ENCODE measurements around the gene UBE2L3. TPM values are rescaled to one million over a fixed set of nuclear protein-coding genes. Genes with fewer than 3 reads are reported as not detected.

Gene UBE2L3
- total and polyA plus RNA-seq, 2 donors (not counting 1 experiment from before 2014, with no cell fraction given) = 13.5 to 30.9 TPM

DNA sequence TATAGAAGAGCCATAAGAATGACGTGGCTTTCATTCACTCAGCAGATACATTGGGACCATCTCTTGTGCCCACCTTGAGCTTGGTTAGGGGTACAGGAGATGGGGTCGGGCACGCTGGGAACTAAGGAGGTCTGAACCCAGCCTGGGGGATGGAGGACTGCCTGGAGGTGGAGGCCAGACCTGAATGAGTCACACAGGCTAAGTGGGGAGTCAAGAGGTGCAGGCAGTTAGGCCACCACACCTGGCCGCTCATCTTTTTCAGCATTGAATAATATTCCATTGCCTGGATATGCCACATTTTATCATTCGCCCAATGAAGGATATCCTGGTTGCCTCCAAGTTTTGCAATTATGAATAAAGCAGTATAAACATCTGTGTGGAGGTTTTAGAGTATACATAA, 94.5 kb downstream of the UBE2L3 start:
- POLR2A ChIA-PET = no interaction called here
- peaks cover 18% of the 10 kb centered on the region for H3K4me1 Mint-ChIP-seq
- H3K27ac Mint-ChIP-seq = no peak overlapping the region
- H3K4me3 ChIP-seq (ENCODE audit: control extremely low read depth in 1 of 5, extremely low read depth in 1 of 5, insufficient read depth in 1 of 5, low read depth in 2 of 5, low read length in 4 of 5) = no peak overlapping the region
- intact Hi-C loops (cut with micrococcal nuclease) = no loop called here
- TF ChIP-seq, protein P1, sequence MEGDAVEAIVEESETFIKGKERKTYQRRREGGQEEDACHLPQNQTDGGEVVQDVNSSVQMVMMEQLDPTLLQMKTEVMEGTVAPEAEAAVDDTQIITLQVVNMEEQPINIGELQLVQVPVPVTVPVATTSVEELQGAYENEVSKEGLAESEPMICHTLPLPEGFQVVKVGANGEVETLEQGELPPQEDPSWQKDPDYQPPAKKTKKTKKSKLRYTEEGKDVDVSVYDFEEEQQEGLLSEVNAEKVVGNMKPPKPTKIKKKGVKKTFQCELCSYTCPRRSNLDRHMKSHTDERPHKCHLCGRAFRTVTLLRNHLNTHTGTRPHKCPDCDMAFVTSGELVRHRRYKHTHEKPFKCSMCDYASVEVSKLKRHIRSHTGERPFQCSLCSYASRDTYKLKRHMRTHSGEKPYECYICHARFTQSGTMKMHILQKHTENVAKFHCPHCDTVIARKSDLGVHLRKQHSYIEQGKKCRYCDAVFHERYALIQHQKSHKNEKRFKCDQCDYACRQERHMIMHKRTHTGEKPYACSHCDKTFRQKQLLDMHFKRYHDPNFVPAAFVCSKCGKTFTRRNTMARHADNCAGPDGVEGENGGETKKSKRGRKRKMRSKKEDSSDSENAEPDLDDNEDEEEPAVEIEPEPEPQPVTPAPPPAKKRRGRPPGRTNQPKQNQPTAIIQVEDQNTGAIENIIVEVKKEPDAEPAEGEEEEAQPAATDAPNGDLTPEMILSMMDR (IDR thresholded peaks at IDR 0.05) = no peak
- no peak for TF ChIP-seq EZH2 (IDR thresholded peaks at IDR 0.05; ENCODE audit: borderline replicate concordance, insufficient read depth, low read depth, low read length, poor library complexity, severe bottlenecking)
- peaks cover 20% of the 10 kb centered on the region for H3K79me2 ChIP-seq (ENCODE audit: control insufficient read depth, insufficient read depth, low read length)
- H3K9me3 Mint-ChIP-seq (ENCODE audit: insufficient read depth) = no peaks in the 10 kb centered on the region
- DNase-seq (no peak), ATAC-seq (ENCODE audit: low read depth) (no peak)
- H3K27me3 Mint-ChIP-seq = no peaks in the 10 kb centered on the region
- peaks cover 6 to 24% of the 10 kb centered on the region in 2 donors for H3K4me1 ChIP-seq (ENCODE audit: control insufficient read depth in 2 of 2, insufficient read depth in 2 of 2, low read length in 2 of 2)
- WGBS (ENCODE audit: insufficient coverage) = 92% methylated on average over 2 of the region's 5 CpGs
- H3K27ac ChIP-seq (ENCODE audit: low read length in 2 of 2) = no peak overlapping the region
- H3K36me3 ChIP-seq (replicated peaks in 1 of 2; ENCODE audit: control extremely low read depth in 1 of 2, control insufficient read depth in 1 of 2, extremely low read depth in 1 of 2, insufficient read depth in 2 of 2, low read length in 1 of 2) = no peaks in the 10 kb centered on the region
- peaks cover 0 to 3% (median 0%) of the 10 kb centered on the region in 3 donors for H3K9me3 ChIP-seq (ENCODE audit: control extremely low read depth in 1 of 3, control insufficient read depth in 2 of 3, insufficient read depth in 1 of 3, low read length in 2 of 3)
- no peak overlapping the region for H3K4me3 Mint-ChIP-seq
- H3K9ac ChIP-seq (ENCODE audit: low read length) = no peak overlapping the region
- H3K27me3 ChIP-seq (replicated peaks in 1 of 4; ENCODE audit: control extremely low read depth in 1 of 4, control insufficient read depth in 3 of 4, insufficient read depth in 4 of 4, low read length in 3 of 4) = no peaks in the 10 kb centered on the region
- H4K20me1 ChIP-seq (ENCODE audit: control insufficient read depth, insufficient read depth, low read length, poor library complexity, severe bottlenecking) = no peaks in the 10 kb centered on the region
- no peak overlapping the region for H3K4me2 ChIP-seq (replicated peaks; ENCODE audit: low read depth, low read length, poor library complexity, severe bottlenecking)
- no peak overlapping the region for H2AFZ ChIP-seq (ENCODE audit: insufficient read depth, low read depth, low read length, poor library complexity, severe bottlenecking)
- CTCF ChIA-PET = no interaction called here

DNA sequence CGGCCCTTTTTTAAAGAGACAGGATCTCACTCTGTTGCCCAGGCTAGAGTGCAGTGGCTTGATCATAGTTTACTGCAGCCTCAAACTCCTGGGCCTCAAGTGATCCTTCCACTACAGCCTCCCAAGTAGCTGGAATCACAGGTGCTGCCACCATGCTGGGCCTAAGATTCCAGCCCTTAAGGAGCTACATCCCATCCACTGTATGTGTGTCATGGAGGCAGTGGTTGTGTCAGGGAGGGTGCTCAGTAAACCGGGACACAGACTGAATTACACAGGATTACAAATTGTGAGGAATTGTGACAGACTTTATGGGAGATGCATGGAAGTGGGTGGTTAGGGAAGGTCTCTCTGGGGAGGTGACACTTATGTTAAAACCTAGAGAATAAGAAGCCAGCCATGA, 96.2 kb downstream of the UBE2L3 start:
- WGBS (ENCODE audit: insufficient coverage) = 100% methylated on average over 2 of the region's 2 CpGs
- Histone ChIP-seq H4K20me1 (ENCODE audit: control insufficient read depth, insufficient read depth, low read length, poor library complexity, severe bottlenecking) (no peaks in the 10 kb centered on the region), H3K4me2 (replicated peaks; ENCODE audit: low read depth, low read length, poor library complexity, severe bottlenecking) (no peak overlapping the region), H3K4me3 (ENCODE audit: control extremely low read depth in 1 of 5, extremely low read depth in 1 of 5, insufficient read depth in 1 of 5, low read depth in 2 of 5, low read length in 4 of 5) (no peak overlapping the region), H3K27ac (ENCODE audit: low read length in 2 of 2) (no peak overlapping the region), H3K79me2 (ENCODE audit: control insufficient read depth, insufficient read depth, low read length) (peaks cover 34% of the 10 kb centered on the region), H3K27me3 (replicated peaks in 1 of 4; ENCODE audit: control extremely low read depth in 1 of 4, control insufficient read depth in 3 of 4, insufficient read depth in 4 of 4, low read length in 3 of 4) (no peaks in the 10 kb centered on the region), H3K9me3 (ENCODE audit: control extremely low read depth in 1 of 3, control insufficient read depth in 2 of 3, insufficient read depth in 1 of 3, low read length in 2 of 3) (no peaks in the 10 kb centered on the region), H2AFZ (ENCODE audit: insufficient read depth, low read depth, low read length, poor library complexity, severe bottlenecking) (no peak overlapping the region), H3K36me3 (replicated peaks in 1 of 2; ENCODE audit: control extremely low read depth in 1 of 2, control insufficient read depth in 1 of 2, extremely low read depth in 1 of 2, insufficient read depth in 2 of 2, low read length in 1 of 2) (no peaks in the 10 kb centered on the region), H3K9ac (ENCODE audit: low read length) (no peak overlapping the region), H3K4me1 (ENCODE audit: control insufficient read depth in 2 of 2, insufficient read depth in 2 of 2, low read length in 2 of 2) (peaks cover 8 to 17% of the 10 kb centered on the region in 2 donors)
- ATAC-seq (ENCODE audit: low read depth) (no peak), DNase-seq (no peak)
- no peak overlapping the region for H3K27ac Mint-ChIP-seq
- no peaks in the 10 kb centered on the region for H3K9me3 Mint-ChIP-seq (ENCODE audit: insufficient read depth)
- ChIA-PET CTCF (no interaction called here), POLR2A (no interaction called here)
- peaks cover 24% of the 10 kb centered on the region for H3K4me1 Mint-ChIP-seq
- H3K4me3 Mint-ChIP-seq = peak overlapping the region; percentile 2
- H3K27me3 Mint-ChIP-seq = no peaks in the 10 kb centered on the region
- TF ChIP-seq EZH2 (IDR thresholded peaks at IDR 0.05; ENCODE audit: borderline replicate concordance, insufficient read depth, low read depth, low read length, poor library complexity, severe bottlenecking) = no peak
- TF ChIP-seq, protein P1 (IDR thresholded peaks at IDR 0.05) = no peak
- intact Hi-C loops (cut with micrococcal nuclease) = no loop called here
